GM12892 (cell line): ENCODE measurements around the gene CAMTA1.

Experiments
- POLR2A ChIP-seq: IDR thresholded peaks from 2 replicates; pipeline ENCODE4 v1.6.1; 2011; ENCODE audit warnings: low read depth, low read length, control low read depth
- POLR2AphosphoS5 ChIP-seq: IDR thresholded peaks from 2 replicates; pipeline ENCODE4 v1.6.1; 2011; ENCODE audit warnings: low read depth, low read length, control low read depth

DNA sequence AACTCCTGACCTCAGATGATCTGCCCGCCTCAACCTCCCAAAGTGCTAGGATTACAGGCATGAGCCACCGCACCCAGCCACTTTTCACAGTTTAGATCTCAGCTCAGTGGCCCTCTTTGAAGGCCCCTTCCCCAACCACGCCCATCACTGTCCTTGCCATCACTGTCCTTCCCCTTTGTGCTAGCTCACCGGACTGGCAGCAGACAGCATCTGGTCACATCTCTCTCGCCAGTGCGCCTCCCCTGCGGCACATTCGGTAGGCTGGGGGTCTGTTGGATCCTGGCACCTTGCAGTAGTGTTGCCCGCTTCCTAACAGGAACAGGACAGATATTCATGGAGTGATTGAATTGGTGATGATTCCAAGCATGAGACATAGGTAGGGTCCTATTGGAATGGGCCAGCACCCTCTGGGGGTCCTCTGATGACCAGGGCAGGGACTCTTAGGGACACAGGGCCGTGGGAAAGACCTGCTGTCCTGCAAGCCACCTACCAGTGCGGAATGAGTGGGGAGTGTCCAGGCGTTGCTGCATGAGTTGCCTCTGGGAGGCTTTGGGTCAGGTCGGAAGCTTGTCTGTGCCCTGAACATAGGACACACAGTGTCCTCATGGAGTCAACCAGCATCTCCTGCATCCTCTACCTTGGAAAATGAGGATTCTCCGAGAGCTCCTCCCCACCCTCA is 807.0 kb downstream of the CAMTA1 start:
- no peak for TF ChIP-seq POLR2A
- TF ChIP-seq POLR2AphosphoS5, result no peak
